ENCODE results near the gene KIF13A.

KIF13A gene

DNA sequence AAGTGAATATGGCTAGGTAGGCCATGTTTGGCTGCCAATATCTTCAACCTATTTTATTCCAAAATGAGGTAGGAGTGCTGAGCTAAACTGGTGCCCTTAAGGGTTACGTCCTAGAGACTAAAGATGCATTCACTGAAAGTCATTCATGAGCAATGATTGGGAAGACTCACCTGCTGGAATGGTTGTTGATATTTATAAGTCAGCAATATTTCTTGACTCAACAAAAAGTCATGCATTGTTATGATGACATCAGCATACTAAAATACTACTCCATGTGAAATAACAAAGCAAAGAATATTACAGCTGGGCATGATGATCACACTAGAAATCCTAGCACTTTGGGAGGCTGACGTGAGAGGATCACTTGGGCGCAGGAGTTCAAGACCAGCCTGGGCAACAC lies 263.1 kb downstream of the KIF13A start:
- DNase-seq (ENCODE audit: low read depth, low spot score), result no peak

DNA sequence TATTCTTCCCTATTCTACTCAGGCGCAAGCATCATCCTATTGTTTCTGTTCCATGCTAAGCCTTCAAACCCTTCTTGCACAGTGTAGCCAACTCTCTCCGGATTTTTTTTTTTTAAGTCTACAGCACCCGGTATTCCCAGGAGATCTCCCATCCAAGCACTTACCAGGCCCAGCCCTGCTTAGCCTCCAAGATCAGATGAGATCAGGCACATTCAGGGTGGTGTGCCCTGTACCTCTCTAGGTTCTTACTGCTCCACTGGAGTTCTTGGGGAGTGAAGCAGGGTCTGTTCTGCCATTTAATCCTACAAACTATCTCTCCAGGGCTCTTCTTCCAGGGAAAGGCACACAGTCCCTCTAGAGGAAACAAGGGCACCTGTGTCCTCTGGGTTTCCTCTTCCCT lies 265.8 kb downstream of the KIF13A start:
- DNase-seq (ENCODE audit: low read depth, low spot score), result no peak

GRCh38 chr6:17719323-17720041 lies 268.0 kb downstream of the KIF13A start:
- no peak for DNase-seq (ENCODE audit: low read depth, low spot score)

GRCh38 chr6:17716221-17716620 lies 271.2 kb downstream of the KIF13A start:
- DNase-seq (ENCODE audit: low read depth, low spot score), result no peak

DNA sequence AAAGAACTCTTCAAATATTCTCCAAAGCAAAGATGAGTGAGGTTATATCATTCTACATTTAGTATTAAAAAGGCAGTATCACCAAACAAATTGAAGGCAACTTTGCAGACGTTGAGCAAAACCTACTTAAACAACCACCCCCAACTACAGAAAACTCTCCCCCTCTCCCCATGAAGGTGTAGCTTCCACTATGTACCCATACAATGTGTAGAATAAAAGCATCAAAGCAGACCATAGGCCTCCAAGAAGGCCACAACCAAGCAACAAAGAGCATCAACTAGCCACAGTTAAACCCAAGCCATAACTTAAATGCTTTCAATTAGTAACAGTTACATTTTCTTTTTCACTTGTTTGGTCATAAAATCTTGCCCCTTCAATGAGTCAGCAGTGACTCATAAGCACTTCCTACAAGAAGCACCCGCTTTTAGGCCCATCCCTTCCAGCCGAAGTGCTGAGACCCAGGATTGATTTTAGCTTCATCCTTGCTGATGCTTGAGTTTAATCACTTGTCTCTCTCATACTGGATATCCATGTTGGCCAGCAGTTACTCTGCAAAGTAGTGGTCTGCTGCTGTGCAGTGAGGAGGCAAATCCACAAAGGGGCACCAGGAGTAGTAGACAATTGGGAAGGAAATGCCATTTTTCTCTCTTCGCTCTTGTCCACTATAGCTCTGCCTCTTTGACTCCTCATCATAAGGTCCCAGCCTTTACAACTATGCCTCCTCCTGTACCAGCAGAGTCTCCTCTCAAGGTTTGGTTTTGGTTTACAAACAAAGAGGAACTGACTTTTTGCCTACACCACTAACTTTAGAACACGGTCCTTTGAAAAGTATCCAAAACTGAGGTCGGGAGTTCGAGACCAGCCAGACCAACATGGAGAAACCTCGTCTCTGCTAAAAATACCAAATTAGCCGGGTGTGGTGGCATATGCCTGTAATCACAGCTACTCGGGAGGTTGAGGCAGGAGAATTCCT lies 272.3 kb downstream of the KIF13A start:
- DNase-seq (ENCODE audit: low read depth, low spot score), result no peak

GRCh38 chr6:17714177-17714576 lies 273.3 kb downstream of the KIF13A start:
- DNase-seq (ENCODE audit: low read depth, low spot score), result no peak

- DNase-seq (ENCODE audit: low read depth, low spot score), result no peak
Measured at GRCh38 chr6:17712576-17712975, 274.9 kb downstream of the KIF13A start.

DNA sequence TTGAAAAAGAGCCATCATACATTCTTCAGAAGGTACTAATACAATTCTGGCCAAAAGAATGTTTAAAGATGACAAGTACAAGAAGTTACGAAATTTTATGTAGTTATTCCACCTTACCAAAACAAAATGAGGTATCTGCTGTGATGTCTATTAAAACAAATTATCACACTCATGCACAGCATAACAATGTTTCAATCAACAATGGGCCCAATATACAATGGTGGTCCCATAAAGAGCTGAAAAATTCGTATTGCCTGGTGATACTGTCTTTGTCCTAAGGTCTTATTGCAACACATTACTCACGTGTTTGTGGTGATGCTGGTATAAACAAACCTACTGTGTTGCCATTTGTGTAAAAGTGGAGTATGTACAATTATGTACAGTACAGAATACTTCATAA lies 277.1 kb downstream of the KIF13A start:
- DNase-seq (ENCODE audit: low read depth, low spot score), result no peak

DNA sequence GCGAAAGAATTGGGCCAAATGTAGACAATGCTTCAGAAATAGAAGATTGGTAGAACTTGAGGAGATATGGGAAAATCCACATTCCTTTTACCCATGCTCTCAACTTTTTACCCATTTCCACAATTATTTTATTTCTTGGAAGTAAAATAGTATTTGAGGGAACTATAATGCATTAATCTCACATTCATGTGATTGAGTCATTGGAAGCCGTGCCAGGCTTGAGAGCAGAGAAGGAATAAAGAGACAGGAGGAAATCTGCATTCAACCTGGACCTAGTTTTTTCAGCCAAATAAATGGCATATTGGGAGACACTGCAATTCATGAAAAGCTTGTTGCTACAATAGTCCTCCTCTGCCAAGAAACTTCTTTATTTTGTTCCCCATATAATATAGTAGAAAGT lies 278.0 kb downstream of the KIF13A start:
- no peak for DNase-seq (ENCODE audit: low read depth, low spot score)

Measured in iPS DF 19.7 (cell line).